AG09319 (cell line): ENCODE measurements around the gene NEK9.

ENCODE experiments used
- DNase-seq: peaks from one replicate; pipeline ENCODE4 v3.0.0-alpha.2; 2010; ENCODE audit warnings: low read depth; ENCODE audit errors: extremely low read depth
- CTCF ChIP-seq: IDR thresholded peaks from 2 replicates; pipeline ENCODE4 v1.5.1; 2011; ENCODE audit warnings: low read depth, mild to moderate bottlenecking, inconsistent platforms, low read length, moderate library complexity

Gene NEK9

GRCh38 chr14:75143761-75144527 lies 17.1 kb upstream of the NEK9 start:
- DNase-seq = no peak
- TF ChIP-seq CTCF = no peak

DNA sequence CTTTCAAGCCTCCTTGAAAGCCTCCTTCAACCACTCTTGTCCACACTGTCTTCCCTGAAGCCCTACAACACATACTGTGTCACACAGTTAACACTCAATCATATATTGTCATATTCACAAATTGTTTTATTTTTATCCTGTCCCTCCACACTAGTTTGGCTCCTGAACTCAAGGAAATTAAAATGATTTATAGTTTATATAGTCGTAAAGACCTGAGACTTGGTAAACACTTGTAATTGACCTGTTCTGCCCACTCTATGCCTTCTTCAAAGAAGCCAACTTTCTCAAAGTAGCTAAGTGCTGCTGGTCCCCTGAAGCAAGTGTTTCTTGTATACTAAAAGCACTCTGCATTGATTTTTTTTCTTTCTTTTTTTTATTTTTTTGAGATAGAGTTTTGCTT lies 15.6 kb upstream of the NEK9 start:
- no peak for DNase-seq
- no peak for TF ChIP-seq CTCF

DNA sequence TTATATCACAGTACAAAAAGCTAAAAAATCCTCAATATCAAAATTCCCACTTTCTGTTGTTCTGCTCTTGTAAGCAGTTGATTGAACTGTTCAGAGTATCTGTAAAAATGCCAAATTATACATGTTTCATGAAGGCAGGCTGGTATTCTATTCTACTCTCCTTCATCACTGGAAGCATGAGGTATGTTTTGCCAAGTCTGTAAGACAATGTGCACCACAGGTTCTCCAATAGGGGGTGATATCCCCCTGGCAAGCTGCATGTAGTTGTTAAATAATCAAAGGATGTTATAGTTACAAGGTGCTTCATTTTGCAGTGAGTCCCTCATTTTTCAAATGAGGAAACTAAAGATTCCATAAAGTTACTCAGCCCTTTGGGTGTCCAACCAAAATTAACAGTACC lies 15.1 kb upstream of the NEK9 start:
- DNase-seq = no peak
- peak; percentile 37 for TF ChIP-seq CTCF

GRCh38 chr14:75141062-75141461 lies 14.2 kb upstream of the NEK9 start:
- TF ChIP-seq CTCF = no peak
- DNase-seq = no peak

GRCh38 chr14:75140620-75141019 lies 13.8 kb upstream of the NEK9 start:
- no peak for TF ChIP-seq CTCF
- no peak for DNase-seq

DNA sequence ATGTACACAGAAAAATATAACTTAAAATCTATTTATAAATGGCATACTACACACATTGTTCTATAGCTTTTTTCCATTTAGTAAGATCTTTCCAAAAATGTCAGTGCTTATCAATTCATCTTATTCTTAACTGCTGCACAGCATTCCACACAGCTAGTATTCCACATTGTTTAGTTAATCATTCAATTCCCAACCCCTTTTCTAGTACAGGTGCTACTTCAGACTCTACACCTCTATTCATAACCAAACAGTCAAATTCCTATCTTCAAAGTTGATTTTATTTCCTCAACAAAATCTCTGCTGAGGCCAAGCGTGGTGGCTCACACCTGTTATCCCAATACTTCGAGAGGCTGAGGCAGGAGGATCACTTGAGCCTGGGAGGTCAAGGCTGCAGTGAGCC lies 12.3 kb upstream of the NEK9 start:
- no peak for DNase-seq
- no peak for TF ChIP-seq CTCF

- DNase-seq = no peak
Measured at GRCh38 chr14:75138492-75138891, 11.6 kb upstream of the NEK9 start.

More at GRCh38 chr14:75138492-75138891, 11.6 kb upstream of the NEK9 start:
- TF ChIP-seq CTCF = no peak
